ENCODE data around the gene TMEM53. TPM values are rescaled to one million over a fixed set of nuclear protein-coding genes. Genes with fewer than 3 reads are reported as not detected.

TMEM53 gene
- total RNA-seq, 1 experiment from 2014 or later: 6.2 TPM

DNA sequence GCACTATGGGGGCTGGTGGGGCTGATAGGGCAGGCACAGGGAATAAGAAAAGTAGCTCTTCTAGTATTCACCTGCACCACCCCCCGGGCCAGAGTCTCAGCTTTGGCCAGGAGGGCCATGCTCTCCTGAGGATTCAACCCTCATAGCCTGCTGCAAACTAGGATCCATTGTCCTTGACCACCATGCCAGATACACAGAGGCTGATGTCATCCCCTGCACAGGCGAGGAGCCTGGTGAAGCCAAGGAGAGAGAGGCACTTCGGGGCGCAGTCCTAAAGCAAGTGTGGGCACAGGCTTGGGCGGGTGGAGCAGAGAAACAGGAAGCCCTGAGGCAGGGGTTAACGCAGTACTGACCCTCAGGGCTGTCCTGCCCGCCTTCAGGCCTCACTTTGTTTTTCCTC is 29.5 kb downstream of the TMEM53 start:
- Mint-ChIP-seq H3K36me3 (ENCODE audit: insufficient read depth in 1 of 3, low read depth in 3 of 3) (peaks cover 15 to 87% (median 74%) of the 10 kb centered on the region in 3 experiments), H3K4me3 (no peak overlapping the region), H3K27ac (no peak overlapping the region; a peak in 1 of 7 replicates), H3K9me3 (no peaks in the 10 kb centered on the region), H3K4me1 (peaks cover 0 to 12% of the 10 kb centered on the region in 2 experiments; a peak in 2 of 4 replicates), H3K27me3 (ENCODE audit: low read depth) (no peaks in the 10 kb centered on the region)
- no peak overlapping the region for H2BK5ac ChIP-seq (ENCODE audit: insufficient read length, low read length)
- no peak overlapping the region for H3K4me2 ChIP-seq (ENCODE audit: insufficient read depth, insufficient read length, low read length)
- no peaks in the 10 kb centered on the region for H3K79me2 ChIP-seq (ENCODE audit: insufficient read depth, low read length)
- TF ChIP-seq, protein P1, sequence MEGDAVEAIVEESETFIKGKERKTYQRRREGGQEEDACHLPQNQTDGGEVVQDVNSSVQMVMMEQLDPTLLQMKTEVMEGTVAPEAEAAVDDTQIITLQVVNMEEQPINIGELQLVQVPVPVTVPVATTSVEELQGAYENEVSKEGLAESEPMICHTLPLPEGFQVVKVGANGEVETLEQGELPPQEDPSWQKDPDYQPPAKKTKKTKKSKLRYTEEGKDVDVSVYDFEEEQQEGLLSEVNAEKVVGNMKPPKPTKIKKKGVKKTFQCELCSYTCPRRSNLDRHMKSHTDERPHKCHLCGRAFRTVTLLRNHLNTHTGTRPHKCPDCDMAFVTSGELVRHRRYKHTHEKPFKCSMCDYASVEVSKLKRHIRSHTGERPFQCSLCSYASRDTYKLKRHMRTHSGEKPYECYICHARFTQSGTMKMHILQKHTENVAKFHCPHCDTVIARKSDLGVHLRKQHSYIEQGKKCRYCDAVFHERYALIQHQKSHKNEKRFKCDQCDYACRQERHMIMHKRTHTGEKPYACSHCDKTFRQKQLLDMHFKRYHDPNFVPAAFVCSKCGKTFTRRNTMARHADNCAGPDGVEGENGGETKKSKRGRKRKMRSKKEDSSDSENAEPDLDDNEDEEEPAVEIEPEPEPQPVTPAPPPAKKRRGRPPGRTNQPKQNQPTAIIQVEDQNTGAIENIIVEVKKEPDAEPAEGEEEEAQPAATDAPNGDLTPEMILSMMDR (conservative IDR thresholded peaks at IDR 0.05): no peak
- H3K23me2 ChIP-seq (ENCODE audit: insufficient read length, low read depth, low read length, poor library complexity, severe bottlenecking): no peaks in the 10 kb centered on the region
- H3T11ph ChIP-seq (ENCODE audit: low read length): no peak overlapping the region
- H3K27me3 ChIP-seq (ENCODE audit: insufficient read depth, low read length): no peaks in the 10 kb centered on the region
- H4K91ac ChIP-seq (ENCODE audit: insufficient read length, low read depth, low read length): no peak overlapping the region
- H4K20me1 ChIP-seq (ENCODE audit: control insufficient read depth, insufficient read depth, insufficient read length): no peaks in the 10 kb centered on the region
- no peak overlapping the region for H3K27ac ChIP-seq (ENCODE audit: insufficient read length, low read depth, low read length)
- H3K9ac ChIP-seq (ENCODE audit: extremely low read depth, insufficient read length, low read length): no peak overlapping the region
- no peak overlapping the region for H4K8ac ChIP-seq (replicated peaks; ENCODE audit: insufficient read length, low read depth, low read length)
- no peak for DNase-seq
- H2BK15ac ChIP-seq (ENCODE audit: low read depth, low read length): no peak overlapping the region
- H3K18ac ChIP-seq (ENCODE audit: insufficient read length, low read depth, low read length): no peak overlapping the region
- no peak overlapping the region for H2BK120ac ChIP-seq (ENCODE audit: low read depth, low read length, poor library complexity, severe bottlenecking)
- no peak overlapping the region for H2AK5ac ChIP-seq (ENCODE audit: insufficient read length, low read length)
- H2BK20ac ChIP-seq (ENCODE audit: low read depth, low read length, poor library complexity, severe bottlenecking): no peak overlapping the region
- no peaks in the 10 kb centered on the region for H3K79me1 ChIP-seq (ENCODE audit: insufficient read depth, low read depth, low read length, poor library complexity, severe bottlenecking)
- no CpG with 5 or more reads among the region's 7 CpGs for WGBS (ENCODE audit: extremely low coverage, insufficient read length, low lambda C conversion rate)
- H3K9me3 ChIP-seq (ENCODE audit: control insufficient read depth, low read depth, low read length): no peaks in the 10 kb centered on the region
- H3K4me1 ChIP-seq (ENCODE audit: insufficient read depth, low read length): no peaks in the 10 kb centered on the region
- H3K56ac ChIP-seq (ENCODE audit: insufficient read length, low read depth, low read length): no peak overlapping the region
- H3K14ac ChIP-seq (ENCODE audit: insufficient read depth, low read length): no peak overlapping the region
- no peak overlapping the region for H2BK12ac ChIP-seq (ENCODE audit: insufficient read length, low read depth, low read length)
- H3K4ac ChIP-seq (ENCODE audit: low read depth, low read length): no peak overlapping the region
- no peak overlapping the region for H3K23ac ChIP-seq (ENCODE audit: insufficient read length, low read depth, low read length)
- H2AFZ ChIP-seq (ENCODE audit: low read length): no peak overlapping the region
- no peak overlapping the region for H4K5ac ChIP-seq (ENCODE audit: insufficient read length, low read depth, low read length)
